GM19463 (cell line): ENCODE measurements around the gene PANK2.
"Not testable (repeated sequence)": the region's sequence is repeated elsewhere in the genome, so short reads cannot be mapped to it uniquely, and the experiment has no call there.

Experiments
- ATAC-seq: cut with Tn5 transposase; IDR thresholded peaks from one replicate; pipeline ENCODE4 v1.9.1; 2021; ENCODE audit warnings: mild to moderate bottlenecking, moderate library complexity; ENCODE audit not compliant: unreplicated experiment

Gene PANK2

DNA sequence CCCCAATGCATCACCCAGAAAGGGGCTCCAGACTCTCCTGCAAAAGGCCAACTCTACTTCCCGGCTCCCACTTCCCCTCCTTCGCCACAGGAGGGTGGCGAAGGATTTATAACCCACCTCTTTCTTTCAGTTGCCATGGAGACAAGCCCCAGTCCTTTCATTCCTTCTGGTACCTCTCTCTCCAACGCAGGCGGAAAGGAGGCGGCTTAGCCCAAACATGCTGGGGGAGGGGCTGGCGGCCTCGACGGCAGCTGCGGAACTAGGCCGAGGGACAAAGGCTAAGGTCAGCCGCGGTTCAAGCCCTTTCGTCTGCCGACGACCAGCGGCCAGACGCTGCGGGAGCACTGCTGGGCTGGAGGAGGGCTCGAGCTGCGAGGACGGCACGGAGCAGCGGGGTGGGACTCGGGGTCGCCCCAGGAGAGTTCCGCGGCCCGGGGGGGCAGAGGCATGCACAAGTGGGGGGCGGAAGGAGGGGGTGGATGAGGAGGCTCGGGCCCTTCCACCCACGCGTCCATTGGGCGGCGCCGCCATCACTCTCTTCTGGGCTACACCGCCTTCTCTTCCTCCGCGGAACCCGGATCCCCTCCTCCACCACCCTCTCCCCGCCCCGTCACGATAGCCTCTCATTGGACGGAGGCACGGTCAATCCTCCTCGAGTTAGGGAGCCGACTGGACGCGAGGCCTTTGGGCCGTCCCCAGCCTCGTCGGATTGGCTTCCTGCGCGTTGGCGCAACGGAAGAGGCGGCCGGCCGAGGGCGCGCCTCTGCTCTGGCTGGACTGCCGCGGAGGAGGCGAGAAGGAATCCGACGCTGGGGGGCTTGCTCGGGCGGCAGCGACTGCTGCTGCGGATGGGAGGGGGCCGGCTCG lies at the start of gene PANK2:
Gene PANK2 (plus strand): TSS at position 766 of the 867 bp plus-strand sequence.
- ATAC-seq = peak; percentile 95

DNA sequence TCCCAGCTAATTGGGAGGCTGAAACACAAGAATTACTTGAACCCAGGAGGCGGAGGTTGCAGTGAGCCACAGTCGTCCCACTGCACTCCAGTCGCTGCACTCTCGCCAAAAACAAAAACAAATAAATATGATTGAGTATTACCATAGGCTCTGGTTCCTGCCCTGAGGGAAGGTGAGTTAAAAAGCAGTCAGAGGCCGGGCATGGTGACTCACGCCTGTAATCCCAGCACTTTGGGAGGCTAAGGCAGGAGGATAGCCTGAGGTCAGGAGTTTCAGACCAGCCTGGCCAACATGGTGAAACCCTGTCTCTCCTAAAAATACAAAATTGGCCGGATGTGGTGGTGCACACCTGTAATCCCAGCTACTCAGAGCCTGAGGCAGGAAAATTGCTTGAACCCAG lies 49.0 kb upstream of the PANK2 start:
- not testable (repeated sequence) for ATAC-seq

DNA sequence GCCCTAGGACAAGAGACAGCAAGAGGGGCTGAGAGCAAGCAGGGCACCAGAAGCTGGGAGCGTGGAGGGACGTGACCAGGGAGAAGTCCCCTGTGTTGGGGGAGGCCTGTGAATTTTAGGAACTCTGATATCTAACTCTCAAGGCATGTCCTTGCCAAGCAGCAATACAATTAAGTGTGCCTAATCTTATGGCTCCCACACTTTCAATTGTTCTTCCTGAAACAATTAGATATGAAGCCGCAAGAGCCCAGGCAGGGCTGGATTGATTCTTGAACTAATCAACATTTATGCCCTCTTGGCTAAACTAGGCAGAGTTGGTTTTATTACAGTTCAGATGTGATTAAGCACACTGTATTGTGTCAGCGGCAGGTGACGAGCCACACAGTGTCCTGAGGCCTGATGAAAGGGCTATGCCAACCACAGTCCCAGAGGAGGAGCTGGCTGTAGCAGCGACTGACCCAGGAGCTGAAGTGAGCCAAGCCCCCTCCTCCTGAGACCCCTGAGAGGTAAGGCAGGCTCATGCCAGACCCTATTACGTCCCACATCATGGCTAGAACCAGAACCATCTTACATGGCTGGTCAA lies 46.7 kb upstream of the PANK2 start:
- no peak for ATAC-seq

DNA sequence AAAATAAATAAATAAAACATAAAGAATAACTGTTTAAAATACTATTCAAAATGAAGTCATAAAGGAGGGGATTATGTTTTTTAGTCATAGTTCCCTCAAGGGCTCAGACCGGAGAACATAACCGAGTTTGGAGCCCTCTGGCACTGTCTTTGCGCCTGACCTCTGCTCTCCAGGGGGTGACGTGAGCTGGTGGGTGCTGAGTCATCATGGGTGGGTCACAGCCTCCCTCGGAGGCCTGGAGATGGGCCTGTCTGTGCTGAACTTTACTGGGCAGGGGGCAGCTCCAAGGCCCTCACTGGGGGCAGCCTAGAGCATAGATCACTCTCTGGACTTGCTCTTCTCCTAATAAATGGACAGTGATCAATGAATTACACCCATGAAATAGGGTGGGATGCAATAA lies 45.7 kb upstream of the PANK2 start:
- ATAC-seq = no peak

DNA sequence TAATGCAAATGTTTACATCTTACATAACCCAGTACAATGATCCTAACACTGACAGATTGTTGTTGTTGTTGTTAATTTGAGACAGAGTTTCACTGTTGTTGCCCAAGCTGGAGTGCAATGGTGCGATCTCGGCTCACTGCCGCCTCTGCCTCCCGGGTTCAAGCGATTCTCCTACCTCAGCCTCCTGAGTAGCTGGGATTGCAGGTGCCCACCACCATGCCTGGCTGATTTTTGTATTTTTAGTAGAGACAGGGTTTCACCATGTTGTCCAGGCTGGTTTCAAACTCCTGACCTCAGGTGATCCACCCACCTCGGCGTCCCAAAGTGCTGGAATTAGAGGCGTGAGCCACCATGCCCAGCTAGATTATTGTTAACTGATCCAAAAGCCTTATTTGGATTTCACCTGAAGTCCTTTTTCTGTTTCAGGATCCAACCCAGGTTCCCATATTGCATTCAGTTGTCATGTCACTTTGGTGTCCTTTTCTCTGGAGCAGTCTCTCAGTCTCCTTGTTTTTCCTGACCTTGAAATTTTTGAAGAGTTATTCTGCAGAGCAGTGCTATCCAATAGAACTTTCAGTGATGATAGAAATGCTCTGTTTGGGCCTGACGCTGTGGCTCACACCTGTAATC lies 45.1 kb upstream of the PANK2 start:
- not testable (repeated sequence) for ATAC-seq

DNA sequence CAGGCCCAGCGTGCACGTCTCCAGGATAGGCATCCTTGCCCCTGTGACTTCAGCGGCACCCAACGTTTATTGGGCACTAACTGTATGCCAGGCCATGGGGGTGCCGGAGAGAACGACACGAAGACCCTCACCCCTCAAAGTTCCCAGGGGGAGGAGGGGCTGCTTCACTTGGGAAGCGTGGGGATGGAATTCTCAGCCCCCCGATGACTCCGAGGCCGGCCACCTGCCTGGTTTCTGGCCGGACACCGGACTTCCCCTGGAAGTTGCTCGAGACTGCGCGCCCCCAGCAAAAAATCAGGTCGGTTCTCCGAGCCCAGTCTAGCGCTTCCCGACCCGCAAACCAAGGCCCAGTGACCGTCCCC lies 42.8 kb upstream of the PANK2 start:
- no peak for ATAC-seq

DNA sequence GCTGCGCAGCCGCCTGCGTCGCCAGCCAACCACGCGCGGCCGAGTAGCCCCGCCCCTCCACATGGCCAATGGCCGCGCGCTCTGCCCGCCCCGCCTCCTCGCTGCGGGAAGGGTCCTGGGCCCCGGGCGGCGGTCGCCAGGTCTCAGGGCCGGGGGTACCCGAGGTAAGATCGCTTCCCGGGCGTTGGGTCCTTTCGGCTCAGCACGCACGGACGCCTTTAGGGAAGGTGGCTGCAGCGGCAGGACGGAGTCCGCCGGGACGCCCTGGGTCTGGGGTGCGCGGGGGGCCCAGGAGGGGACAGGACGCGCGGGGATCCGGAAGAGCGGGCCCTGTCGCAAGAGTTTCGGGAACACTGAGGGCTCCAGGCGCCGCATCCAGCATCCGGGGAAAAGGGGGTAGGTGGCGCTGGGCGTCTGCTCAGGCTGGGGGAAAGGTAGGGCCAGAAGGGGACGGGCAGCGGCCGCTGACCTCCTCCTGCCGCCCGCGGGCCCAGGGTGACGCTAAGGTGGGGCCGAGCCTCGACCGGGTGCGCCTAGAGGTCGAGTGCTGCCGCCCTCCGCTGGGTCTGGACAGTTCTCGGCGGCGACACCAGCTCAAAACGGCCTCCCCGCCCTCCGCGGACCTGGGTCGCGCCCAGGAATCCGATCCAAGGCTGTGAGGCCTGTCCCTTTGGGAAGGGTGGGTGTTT lies 42.3 kb upstream of the PANK2 start, which contains the start of gene MAVS:
Gene MAVS (plus strand): TSS at position 95 of the 689 bp plus-strand sequence. CDS start 7,791 bp downstream, outside the sequence.
- peak; percentile 96 for ATAC-seq

DNA sequence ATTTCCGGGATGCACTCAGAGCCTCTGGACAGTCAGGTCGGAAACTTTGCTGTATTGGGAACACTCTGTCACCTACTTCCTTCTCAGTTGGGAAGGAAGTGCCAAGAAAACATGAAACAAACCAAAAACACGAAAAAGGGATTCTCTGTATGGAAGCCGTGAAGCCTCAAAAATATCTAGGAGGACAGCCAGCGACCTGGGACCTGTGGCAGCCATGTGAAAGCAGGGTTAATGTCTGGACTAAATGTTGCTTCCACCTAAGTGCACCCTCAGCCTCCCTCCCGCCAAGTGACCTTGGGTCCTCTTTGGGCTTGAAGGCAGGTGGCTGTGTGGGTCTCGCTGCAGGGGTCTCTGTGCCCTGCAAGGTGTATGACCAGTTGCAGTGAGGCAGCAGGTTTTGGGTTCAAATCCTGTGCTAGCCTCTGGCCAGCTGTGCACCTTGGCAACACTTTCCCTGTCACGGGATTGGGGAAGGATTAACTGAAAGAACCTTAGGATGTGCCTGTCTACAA lies 41.7 kb upstream of the PANK2 start:
- no peak for ATAC-seq

DNA sequence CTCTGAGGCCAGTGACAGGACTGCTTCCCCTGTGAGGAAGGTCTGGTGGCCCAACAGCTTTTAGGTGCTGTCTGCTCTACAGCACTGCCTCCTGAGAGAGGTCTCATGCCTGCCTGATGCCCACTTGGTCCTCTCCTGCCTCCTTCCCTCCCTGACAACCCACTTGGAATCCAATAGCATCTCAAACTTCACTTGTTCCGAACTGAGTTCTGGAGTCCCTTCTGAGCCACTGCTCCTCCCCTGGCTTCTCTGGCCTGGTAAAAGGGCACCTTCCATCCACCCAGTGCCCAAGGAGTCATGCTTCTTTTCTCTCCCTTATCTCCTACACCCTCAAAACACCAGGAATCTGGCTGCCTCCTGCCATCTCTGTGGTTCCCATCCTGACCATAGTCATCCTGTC lies 40.6 kb upstream of the PANK2 start:
- ATAC-seq = no peak

DNA sequence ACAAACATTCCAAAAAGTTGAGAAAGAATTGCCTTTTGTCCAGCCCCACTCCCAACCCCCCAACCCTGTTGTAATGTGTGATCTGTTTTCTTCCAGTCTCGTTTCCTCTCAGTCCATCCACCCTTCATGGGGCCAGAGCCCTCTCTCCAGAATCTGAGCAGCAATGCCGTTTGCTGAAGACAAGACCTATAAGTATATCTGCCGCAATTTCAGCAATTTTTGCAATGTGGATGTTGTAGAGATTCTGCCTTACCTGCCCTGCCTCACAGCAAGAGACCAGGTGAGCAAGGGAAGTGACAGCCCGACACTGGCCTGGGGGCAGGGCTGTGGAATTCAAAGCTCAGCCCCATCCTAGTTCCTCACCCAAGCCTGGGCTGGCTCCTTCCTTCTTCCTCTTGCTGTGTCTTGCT lies 34.7 kb upstream of the PANK2 start:
- no peak for ATAC-seq

DNA sequence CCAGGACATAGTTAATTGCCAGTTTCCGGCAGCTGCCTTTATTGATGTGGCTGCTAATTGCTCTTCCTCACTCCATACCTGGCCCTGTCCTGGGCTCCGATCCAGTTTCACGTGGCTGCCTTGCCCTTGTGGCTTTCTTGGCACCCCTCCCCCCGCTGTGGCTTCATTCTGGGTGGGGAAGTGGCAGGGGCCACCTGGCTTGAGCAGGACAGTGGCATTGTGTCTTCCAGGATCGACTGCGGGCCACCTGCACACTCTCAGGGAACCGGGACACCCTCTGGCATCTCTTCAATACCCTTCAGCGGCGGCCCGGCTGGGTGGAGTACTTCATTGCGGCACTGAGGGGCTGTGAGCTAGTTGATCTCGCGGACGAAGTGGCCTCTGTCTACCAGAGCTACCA lies 31.8 kb upstream of the PANK2 start:
- no peak for ATAC-seq

DNA sequence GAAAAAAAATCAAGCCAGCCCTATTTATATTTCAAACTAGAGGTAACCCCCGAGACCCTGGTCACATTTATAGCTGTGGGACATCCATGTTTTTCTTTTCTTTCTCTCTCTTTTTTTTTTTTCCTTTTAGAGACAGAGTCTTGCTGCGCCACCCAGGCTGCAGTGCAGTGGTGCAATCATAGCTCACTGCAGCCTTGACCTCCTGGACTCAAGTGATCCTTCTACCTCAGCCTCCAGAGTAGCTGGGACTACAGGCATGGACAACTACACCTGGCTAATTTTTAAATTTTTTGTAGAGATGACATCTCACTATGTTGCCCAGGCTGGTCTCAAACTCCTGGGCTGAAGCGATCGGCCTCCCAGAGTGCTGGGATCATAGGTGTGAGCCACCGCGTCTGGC lies 30.5 kb upstream of the PANK2 start:
- ATAC-seq = no peak

DNA sequence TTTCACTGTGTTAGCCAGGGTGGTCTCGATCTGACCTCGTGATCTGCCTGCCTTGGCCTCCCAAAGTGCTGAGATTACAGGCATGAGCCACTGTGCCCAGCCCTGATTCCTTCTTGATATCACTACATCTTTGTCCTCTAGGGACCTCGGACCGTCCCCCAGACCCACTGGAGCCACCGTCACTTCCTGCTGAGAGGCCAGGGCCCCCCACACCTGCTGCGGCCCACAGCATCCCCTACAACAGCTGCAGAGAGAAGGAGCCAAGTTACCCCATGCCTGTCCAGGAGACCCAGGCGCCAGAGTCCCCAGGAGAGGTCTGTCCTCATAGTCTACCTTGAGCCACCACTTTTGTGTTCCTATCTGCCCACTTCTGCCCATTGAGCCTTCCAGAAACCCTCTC lies 28.0 kb upstream of the PANK2 start:
- ATAC-seq = no peak

DNA sequence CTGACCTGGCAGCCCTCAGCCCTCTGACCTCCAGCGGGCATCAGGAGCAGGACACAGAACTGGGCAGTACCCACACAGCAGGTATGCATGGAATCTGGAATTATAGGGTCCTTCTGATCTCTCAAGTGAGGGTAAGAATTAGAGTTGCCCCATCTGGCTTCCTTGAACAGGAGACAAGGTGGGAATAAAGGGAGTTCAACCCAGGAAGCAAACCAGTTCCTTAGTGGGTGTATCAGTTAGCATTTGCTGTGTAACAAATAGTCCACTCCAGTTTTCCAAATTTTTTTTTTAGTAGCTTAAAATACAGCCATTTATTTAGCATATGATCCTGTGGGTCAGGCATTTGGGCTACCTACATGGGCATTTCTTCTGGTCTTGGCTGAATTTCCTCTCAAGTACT lies 26.9 kb upstream of the PANK2 start:
- no peak for ATAC-seq

DNA sequence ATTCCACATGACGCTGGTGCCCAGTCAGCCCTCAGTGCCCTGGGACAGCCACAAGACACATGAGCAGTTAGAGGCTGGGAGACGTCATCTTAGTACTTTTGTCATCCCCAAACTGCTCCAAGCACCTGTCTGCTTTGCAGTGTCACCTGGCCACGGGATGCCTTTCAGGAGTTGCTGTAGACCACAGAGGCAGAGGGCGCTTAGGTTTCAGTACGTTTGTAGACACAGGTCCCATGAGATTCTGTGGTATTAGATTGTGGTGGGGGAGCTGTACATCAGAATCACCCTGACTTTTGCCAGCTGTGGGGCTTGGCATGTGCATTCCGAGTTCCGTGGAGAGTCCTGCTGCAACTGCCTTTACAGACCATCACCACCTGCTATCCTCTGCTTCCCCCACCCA lies 25.9 kb upstream of the PANK2 start:
- ATAC-seq = no peak

DNA sequence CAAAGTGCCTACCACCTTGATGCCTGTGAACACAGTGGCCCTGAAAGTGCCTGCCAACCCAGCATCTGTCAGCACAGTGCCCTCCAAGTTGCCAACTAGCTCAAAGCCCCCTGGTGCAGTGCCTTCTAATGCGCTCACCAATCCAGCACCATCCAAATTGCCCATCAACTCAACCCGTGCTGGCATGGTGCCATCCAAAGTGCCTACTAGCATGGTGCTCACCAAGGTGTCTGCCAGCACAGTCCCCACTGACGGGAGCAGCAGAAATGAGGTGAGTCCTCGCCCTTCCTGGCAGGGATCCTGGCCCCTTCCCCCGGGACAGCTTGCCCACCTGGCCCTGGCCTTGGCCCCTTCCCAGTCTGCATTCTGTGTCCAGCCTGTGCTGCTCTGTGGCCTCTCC lies 24.7 kb upstream of the PANK2 start:
- ATAC-seq = no peak

DNA sequence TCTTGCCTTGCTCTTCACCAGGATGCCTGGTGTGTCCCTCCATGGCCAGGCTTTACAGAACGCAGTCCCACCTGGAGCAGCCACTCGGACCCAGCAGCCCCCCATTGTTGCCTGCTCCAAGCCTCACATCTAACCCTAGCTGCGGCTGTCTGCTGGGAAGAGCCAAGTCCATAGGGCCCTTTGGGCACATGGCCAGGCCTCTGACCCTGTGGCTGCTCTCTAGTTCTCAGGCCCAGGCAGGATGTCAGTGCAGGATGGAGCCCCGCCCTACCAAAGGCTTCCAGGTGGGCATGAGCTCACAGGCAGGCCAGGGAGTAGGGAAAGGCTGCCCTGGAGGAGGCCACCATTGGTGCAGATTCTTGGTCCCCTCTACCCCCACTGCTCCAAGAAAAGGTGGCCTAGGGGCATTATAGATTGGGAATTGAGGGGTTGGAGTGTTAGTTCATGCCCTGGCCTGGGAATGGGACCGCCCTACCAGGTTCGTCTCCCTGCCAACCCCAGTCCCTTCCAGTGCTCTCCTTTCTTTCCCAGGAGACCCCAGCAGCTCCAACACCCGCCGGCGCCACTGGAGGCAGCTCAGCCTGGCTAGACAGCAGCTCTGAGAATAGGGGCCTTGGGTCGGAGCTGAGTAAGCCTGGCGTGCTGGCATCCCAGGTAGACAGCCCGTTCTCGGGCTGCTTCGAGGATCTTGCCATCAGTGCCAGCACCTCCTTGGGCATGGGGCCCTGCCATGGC lies 23.9 kb upstream of the PANK2 start:
- no peak for ATAC-seq

DNA sequence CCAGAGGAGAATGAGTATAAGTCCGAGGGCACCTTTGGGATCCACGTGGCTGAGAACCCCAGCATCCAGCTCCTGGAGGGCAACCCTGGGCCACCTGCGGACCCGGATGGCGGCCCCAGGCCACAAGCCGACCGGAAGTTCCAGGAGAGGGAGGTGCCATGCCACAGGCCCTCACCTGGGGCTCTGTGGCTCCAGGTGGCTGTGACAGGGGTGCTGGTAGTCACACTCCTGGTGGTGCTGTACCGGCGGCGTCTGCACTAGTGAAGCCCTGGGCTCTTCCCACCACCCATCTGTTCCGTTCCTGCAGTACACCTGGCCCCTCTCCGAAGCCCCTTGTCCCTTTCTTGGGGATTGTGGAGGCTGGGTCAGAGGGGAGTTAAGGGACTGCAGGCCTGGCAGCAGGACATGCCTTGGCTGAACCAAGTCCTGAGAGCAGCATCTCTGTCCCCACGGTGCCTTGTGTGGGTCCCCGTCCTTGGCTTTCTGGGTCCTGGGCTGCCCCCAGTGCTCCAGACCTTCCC lies 23.2 kb upstream of the PANK2 start:
- no peak for ATAC-seq

DNA sequence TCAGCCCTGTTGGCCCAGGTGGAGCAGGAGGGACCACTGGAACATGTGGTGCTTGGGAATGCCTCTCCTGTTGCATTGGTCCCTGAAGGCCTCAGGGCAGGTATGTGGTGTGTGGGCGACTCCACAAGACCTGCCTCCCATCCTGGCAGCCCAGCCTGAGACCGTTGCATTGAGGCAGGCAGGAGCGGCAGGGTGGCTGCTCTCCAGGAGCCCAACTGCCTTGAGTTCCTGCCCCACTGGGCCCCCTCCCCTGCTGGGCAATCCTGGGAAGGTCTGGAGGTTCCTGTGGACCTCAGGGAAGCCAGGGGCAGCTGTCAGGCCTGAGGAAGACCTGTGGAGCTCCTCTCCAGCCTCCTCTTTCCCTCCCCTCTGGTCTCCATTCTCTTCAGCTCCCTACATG lies 22.7 kb upstream of the PANK2 start:
- no peak for ATAC-seq

DNA sequence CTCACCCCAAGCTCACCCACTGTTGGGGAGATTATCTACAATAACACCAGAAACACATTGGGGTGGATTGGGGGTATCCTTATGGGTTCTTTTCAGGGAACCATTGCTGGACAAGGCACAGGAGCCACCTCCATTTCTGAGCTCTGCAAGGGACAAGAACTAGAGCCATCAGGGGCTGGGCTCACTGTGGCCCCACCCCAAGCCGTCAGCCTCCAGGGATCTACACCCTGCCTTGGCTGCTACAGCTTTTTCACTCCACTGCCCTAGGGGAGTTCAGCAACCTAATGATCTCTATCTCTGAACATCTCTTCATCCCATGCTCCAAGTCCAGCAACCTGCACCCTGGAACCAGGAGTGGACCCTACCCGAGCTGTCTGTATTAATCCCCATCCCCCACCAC lies 21.4 kb upstream of the PANK2 start:
- no peak for ATAC-seq
